Peyer's patch (tissue), 4 donors: ENCODE results near the gene KDM2B.

Source experiments
- CTCF ChIP-seq, 6 experiments: fragments of 450-650 bp in 4 of 6; fragments of 200-600 bp in 2 of 6; sonication (generic) in 1 of 6; IDR thresholded peaks; one replicate each; pipeline ENCODE4 v1.5.1; 2017 to 2019; ENCODE audit warnings: antibody characterized with exemption in 6 of 6, mild to moderate bottlenecking in 3 of 6, moderate library complexity in 1 of 6
- POLR2A ChIP-seq, 2 donors: fragments of 450-650 bp; IDR thresholded peaks; one replicate each; pipeline ENCODE4 v1.5.1; 2017; ENCODE audit warnings: antibody characterized with exemption in 2 of 2, mild to moderate bottlenecking in 2 of 2, moderate library complexity in 2 of 2

GRCh38 chr12:121581686-121582429 lies 1.0 kb upstream of the KDM2B start:
- TF ChIP-seq POLR2A (IDR thresholded peaks at IDR 0.05) (no peak), CTCF (IDR thresholded peaks at IDR 0.05) (no peak)
